HEK293 (cell line): ENCODE data around the gene LARP1B.

Experiments
- CTCF ChIA-PET: fragments of 350-600 bp; formaldehyde crosslinking; extraction: SDS; loops from one replicate; lab custom pipeline; 2021; ENCODE audit warnings: antibody characterized with exemption; lab: Yijun Ruan, JAX
- POLR2A ChIA-PET: fragments of 300-600 bp; formaldehyde crosslinking; extraction: SDS; loops from one replicate; lab custom pipeline; 2020; ENCODE audit warnings: antibody characterized with exemption, inconsistent platforms; lab: Yijun Ruan, JAX
- H3K27ac ChIP-seq: fragments of 200-500 bp; sonication (Bioruptor generic); 2 replicates; pipeline ENCODE4 v1.5.1; 2014; ENCODE audit warnings: low read depth, low read length, control low read depth, inconsistent platforms; ENCODE audit errors: extremely low read depth
- H3K36me3 ChIP-seq, 2 experiments: fragments of 200-500 bp in 1 of 2; sonication (Bioruptor generic) in 1 of 2; 1 replicate in 1 of 2; 2 replicates in 1 of 2; pipeline ENCODE4 v1.5.1; 2014 to 2017; ENCODE audit warnings: inconsistent platforms in 2 of 2, low read length in 2 of 2; ENCODE audit not compliant: control insufficient read depth in 2 of 2, insufficient read depth in 1 of 2
- H3K4me1 ChIP-seq: fragments of 200-500 bp; sonication (Bioruptor generic); 2 replicates; pipeline ENCODE4 v1.5.1; 2014; ENCODE audit warnings: mild to moderate bottlenecking, low read length, inconsistent platforms; ENCODE audit not compliant: control insufficient read depth, insufficient read depth
- H3K4me3 ChIP-seq: 2 replicates; pipeline ENCODE4 v1.5.1; 2011; ENCODE audit warnings: low read depth, mild to moderate bottlenecking, control low read depth, low read length, moderate library complexity
- H3K9me3 ChIP-seq: fragments of 200-500 bp; sonication (Bioruptor generic); 2 replicates; pipeline ENCODE4 v1.5.1; 2014; ENCODE audit warnings: low read depth, low read length, inconsistent platforms; ENCODE audit not compliant: control insufficient read depth, insufficient read depth
- KLF9 ChIP-seq: fragments of 450-650 bp; formaldehyde crosslinking; IDR thresholded peaks from 2 replicates; pipeline ENCODE4 v1.5.1; 2016; ENCODE audit warnings: missing biosample characterization, missing genetic modification characterization, low read depth
- YY2 ChIP-seq: fragments of 450-650 bp; formaldehyde crosslinking; IDR thresholded peaks from 2 replicates; pipeline ENCODE4 v1.5.1; 2016; ENCODE audit warnings: missing biosample characterization, missing genetic modification characterization
- ZNF121 ChIP-seq: fragments of 450-650 bp; formaldehyde crosslinking; IDR thresholded peaks from 2 replicates; pipeline ENCODE4 v1.5.1; 2016; ENCODE audit warnings: missing biosample characterization, missing genetic modification characterization
- ZNF175 ChIP-seq: fragments of 450-650 bp; formaldehyde crosslinking; IDR thresholded peaks from 2 replicates; pipeline ENCODE4 v1.5.1; 2016; ENCODE audit warnings: missing biosample characterization, missing genetic modification characterization
- ZNF24 ChIP-seq: fragments of 450-650 bp; formaldehyde crosslinking; IDR thresholded peaks from 2 replicates; pipeline ENCODE4 v1.5.1; 2016; ENCODE audit warnings: missing biosample characterization, missing genetic modification characterization
- ZNF266 ChIP-seq: fragments of 450-650 bp; formaldehyde crosslinking; IDR thresholded peaks from 2 replicates; pipeline ENCODE4 v1.5.1; 2016; ENCODE audit warnings: missing biosample characterization, missing genetic modification characterization, low read depth
- ZNF776 ChIP-seq: fragments of 450-650 bp; formaldehyde crosslinking; IDR thresholded peaks from 2 replicates; pipeline ENCODE4 v1.5.0; 2017; ENCODE audit warnings: missing biosample characterization, missing genetic modification characterization, borderline replicate concordance
- ZNF792 ChIP-seq: fragments of 450-650 bp; formaldehyde crosslinking; IDR thresholded peaks from 2 replicates; pipeline ENCODE4 v1.5.1; 2016; ENCODE audit warnings: missing biosample characterization, missing genetic modification characterization
- TF ChIP-seq, protein P1 (sequence below): fragments of 450-650 bp; formaldehyde crosslinking; IDR thresholded peaks from 2 replicates; pipeline ENCODE4 v1.5.1; 2016; ENCODE audit warnings: missing biosample characterization, missing genetic modification characterization, borderline replicate concordance
- TF ChIP-seq, protein P2 (sequence below): fragments of 450-650 bp; formaldehyde crosslinking; IDR thresholded peaks from 2 replicates; pipeline ENCODE4 v1.5.1; 2016; ENCODE audit warnings: missing biosample characterization, missing genetic modification characterization
- TF ChIP-seq, protein P3 (sequence below): fragments of 450-650 bp; IDR thresholded peaks from 2 replicates; pipeline ENCODE4 v1.5.1; 2018; ENCODE audit warnings: missing biosample characterization, missing genetic modification characterization
- TF ChIP-seq, protein P4 (sequence below): fragments of 450-650 bp; formaldehyde crosslinking; conservative IDR thresholded peaks from 2 replicates; pipeline ENCODE4 v1.5.1; 2016; ENCODE audit warnings: low read depth, missing biosample characterization, missing genetic modification characterization
- TF ChIP-seq, protein P5 (sequence below): fragments of 450-650 bp; formaldehyde crosslinking; IDR thresholded peaks from 2 replicates; pipeline ENCODE4 v1.5.1; 2017; ENCODE audit warnings: missing biosample characterization, missing genetic modification characterization

LARP1B gene

DNA sequence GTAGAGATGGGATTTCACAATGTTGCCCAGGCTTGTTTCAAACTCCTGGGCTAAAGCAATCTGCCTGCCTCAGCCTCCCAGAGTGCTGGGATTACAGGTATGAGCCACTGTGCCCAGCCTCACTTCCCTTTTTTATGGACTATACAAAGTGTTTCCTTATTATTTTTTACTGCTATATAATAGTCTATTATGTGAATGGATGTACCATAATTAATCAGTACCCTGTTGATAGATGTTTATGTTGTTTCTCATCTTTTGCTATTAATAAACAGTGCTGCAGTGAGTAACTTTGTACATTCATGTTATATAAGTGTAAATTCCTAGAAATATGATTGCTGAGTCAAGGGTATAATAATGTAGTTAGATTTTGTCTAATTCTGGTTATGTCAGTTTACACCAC lies 35.8 kb upstream of the LARP1B start (continued):
- TF ChIP-seq, protein P1, sequence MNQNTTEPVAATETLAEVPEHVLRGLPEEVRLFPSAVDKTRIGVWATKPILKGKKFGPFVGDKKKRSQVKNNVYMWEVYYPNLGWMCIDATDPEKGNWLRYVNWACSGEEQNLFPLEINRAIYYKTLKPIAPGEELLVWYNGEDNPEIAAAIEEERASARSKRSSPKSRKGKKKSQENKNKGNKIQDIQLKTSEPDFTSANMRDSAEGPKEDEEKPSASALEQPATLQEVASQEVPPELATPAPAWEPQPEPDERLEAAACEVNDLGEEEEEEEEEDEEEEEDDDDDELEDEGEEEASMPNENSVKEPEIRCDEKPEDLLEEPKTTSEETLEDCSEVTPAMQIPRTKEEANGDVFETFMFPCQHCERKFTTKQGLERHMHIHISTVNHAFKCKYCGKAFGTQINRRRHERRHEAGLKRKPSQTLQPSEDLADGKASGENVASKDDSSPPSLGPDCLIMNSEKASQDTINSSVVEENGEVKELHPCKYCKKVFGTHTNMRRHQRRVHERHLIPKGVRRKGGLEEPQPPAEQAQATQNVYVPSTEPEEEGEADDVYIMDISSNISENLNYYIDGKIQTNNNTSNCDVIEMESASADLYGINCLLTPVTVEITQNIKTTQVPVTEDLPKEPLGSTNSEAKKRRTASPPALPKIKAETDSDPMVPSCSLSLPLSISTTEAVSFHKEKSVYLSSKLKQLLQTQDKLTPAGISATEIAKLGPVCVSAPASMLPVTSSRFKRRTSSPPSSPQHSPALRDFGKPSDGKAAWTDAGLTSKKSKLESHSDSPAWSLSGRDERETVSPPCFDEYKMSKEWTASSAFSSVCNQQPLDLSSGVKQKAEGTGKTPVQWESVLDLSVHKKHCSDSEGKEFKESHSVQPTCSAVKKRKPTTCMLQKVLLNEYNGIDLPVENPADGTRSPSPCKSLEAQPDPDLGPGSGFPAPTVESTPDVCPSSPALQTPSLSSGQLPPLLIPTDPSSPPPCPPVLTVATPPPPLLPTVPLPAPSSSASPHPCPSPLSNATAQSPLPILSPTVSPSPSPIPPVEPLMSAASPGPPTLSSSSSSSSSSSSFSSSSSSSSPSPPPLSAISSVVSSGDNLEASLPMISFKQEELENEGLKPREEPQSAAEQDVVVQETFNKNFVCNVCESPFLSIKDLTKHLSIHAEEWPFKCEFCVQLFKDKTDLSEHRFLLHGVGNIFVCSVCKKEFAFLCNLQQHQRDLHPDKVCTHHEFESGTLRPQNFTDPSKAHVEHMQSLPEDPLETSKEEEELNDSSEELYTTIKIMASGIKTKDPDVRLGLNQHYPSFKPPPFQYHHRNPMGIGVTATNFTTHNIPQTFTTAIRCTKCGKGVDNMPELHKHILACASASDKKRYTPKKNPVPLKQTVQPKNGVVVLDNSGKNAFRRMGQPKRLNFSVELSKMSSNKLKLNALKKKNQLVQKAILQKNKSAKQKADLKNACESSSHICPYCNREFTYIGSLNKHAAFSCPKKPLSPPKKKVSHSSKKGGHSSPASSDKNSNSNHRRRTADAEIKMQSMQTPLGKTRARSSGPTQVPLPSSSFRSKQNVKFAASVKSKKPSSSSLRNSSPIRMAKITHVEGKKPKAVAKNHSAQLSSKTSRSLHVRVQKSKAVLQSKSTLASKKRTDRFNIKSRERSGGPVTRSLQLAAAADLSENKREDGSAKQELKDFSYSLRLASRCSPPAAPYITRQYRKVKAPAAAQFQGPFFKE, result no peak
- TF ChIP-seq, protein P2, sequence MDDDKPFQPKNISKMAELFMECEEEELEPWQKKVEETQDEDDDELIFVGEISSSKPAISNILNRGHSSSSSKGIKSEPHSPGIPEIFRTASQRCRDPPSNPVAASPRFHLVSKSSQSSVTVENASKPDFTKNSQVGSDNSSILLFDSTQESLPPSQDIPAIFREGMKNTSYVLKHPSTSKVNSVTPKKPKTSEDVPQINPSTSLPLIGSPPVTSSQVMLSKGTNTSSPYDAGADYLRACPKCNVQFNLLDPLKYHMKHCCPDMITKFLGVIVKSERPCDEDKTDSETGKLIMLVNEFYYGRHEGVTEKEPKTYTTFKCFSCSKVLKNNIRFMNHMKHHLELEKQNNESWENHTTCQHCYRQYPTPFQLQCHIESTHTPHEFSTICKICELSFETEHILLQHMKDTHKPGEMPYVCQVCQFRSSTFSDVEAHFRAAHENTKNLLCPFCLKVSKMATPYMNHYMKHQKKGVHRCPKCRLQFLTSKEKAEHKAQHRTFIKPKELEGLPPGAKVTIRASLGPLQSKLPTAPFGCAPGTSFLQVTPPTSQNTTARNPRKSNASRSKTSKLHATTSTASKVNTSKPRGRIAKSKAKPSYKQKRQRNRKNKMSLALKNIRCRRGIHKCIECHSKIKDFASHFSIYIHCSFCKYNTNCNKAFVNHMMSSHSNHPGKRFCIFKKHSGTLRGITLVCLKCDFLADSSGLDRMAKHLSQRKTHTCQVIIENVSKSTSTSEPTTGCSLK (tag by site-specific recombination), result no peak
- no peak for TF ChIP-seq KLF9 (tag by site-specific recombination)
- TF ChIP-seq, protein P3, sequence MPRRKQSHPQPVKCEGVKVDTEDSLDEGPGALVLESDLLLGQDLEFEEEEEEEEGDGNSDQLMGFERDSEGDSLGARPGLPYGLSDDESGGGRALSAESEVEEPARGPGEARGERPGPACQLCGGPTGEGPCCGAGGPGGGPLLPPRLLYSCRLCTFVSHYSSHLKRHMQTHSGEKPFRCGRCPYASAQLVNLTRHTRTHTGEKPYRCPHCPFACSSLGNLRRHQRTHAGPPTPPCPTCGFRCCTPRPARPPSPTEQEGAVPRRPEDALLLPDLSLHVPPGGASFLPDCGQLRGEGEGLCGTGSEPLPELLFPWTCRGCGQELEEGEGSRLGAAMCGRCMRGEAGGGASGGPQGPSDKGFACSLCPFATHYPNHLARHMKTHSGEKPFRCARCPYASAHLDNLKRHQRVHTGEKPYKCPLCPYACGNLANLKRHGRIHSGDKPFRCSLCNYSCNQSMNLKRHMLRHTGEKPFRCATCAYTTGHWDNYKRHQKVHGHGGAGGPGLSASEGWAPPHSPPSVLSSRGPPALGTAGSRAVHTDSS (tag by site-specific recombination), result no peak
- no peak for TF ChIP-seq ZNF792
- TF ChIP-seq ZNF24 (tag by site-specific recombination), result no peak
- TF ChIP-seq ZNF266 (tag by site-specific recombination), result no peak
- no peak for TF ChIP-seq ZNF175 (tag by site-specific recombination)
- no peak for TF ChIP-seq ZNF776 (tag by site-specific recombination)
- TF ChIP-seq, all 188 proteins: peak for 0

DNA sequence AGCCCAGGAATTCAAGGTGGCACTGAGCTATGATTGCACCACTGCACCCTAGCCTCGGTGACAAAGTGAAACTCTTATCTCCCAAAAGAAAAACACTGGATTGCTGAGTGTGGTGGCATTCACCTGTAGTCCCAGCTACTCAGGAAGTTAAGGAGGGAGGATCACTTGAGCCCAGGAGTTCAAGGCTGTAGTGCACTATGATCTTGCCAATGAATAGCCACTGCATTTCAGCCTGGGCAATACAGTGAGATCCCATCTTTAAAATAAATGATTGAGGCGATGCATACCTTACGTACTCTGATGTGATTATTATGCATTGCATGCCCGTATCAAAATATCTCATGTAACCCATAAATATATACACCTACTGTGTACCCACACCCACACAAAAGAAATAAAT lies 31.2 kb upstream of the LARP1B start:
- peaks cover 0 to 10% of the 10 kb centered on the region in 2 experiments; a peak in 2 of 3 replicates for H3K36me3 ChIP-seq
- CTCF ChIA-PET, result no interaction called here

More for the DNA sequence above, 31.2 kb upstream of the LARP1B start:
- no peaks in the 10 kb centered on the region for H3K4me1 ChIP-seq
- no peak for TF ChIP-seq KLF9 (tag by site-specific recombination)
- TF ChIP-seq, protein P4, sequence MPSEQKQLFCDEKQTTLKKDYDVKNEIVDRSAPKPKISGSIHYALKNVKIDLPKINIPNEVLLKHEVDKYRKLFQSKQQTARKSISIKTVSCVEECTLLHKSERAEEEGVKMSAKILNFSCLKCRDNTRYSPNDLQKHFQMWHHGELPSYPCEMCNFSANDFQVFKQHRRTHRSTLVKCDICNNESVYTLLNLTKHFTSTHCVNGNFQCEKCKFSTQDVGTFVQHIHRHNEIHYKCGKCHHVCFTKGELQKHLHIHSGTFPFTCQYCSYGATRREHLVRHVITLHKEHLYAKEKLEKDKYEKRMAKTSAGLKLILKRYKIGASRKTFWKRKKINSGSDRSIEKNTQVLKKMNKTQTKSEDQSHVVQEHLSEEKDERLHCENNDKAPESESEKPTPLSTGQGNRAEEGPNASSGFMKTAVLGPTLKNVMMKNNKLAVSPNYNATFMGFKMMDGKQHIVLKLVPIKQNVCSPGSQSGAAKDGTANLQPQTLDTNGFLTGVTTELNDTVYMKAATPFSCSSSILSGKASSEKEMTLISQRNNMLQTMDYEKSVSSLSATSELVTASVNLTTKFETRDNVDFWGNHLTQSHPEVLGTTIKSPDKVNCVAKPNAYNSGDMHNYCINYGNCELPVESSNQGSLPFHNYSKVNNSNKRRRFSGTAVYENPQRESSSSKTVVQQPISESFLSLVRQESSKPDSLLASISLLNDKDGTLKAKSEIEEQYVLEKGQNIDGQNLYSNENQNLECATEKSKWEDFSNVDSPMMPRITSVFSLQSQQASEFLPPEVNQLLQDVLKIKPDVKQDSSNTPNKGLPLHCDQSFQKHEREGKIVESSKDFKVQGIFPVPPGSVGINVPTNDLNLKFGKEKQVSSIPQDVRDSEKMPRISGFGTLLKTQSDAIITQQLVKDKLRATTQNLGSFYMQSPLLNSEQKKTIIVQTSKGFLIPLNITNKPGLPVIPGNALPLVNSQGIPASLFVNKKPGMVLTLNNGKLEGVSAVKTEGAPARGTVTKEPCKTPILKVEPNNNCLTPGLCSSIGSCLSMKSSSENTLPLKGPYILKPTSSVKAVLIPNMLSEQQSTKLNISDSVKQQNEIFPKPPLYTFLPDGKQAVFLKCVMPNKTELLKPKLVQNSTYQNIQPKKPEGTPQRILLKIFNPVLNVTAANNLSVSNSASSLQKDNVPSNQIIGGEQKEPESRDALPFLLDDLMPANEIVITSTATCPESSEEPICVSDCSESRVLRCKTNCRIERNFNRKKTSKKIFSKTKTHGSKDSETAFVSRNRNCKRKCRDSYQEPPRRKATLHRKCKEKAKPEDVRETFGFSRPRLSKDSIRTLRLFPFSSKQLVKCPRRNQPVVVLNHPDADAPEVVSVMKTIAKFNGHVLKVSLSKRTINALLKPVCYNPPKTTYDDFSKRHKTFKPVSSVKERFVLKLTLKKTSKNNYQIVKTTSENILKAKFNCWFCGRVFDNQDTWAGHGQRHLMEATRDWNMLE (tag by site-specific recombination), result no peak
- TF ChIP-seq YY2, result no peak
- peak; percentile 56; the same call in 1 of the 2 replicates for TF ChIP-seq ZNF121 (tag by site-specific recombination)
- TF ChIP-seq, protein P5, sequence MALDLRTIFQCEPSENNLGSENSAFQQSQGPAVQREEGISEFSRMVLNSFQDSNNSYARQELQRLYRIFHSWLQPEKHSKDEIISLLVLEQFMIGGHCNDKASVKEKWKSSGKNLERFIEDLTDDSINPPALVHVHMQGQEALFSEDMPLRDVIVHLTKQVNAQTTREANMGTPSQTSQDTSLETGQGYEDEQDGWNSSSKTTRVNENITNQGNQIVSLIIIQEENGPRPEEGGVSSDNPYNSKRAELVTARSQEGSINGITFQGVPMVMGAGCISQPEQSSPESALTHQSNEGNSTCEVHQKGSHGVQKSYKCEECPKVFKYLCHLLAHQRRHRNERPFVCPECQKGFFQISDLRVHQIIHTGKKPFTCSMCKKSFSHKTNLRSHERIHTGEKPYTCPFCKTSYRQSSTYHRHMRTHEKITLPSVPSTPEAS, result no peak
- H3K27ac ChIP-seq, result no peak overlapping the region
- POLR2A ChIA-PET, result no interaction called here
- no peak overlapping the region for H3K4me3 ChIP-seq
- H3K9me3 ChIP-seq, result no peaks in the 10 kb centered on the region
